Liver (tissue), 3 donors: ENCODE data around the gene CUBN.

Experiments
- RAD21 ChIP-seq, 2 donors: IDR thresholded peaks; 2 replicates each; pipeline ENCODE4 v1.6.1; 2016; ENCODE audit warnings: antibody characterized with exemption in 2 of 2, mild to moderate bottlenecking in 2 of 2
- REST ChIP-seq: IDR thresholded peaks from 2 replicates; pipeline ENCODE4 v1.6.1; 2016; ENCODE audit warnings: antibody characterized with exemption, mild to moderate bottlenecking
- SP1 ChIP-seq: IDR thresholded peaks from 2 replicates; pipeline ENCODE4 v1.6.1; 2018; ENCODE audit warnings: antibody characterized with exemption, mild to moderate bottlenecking
- YY1 ChIP-seq: IDR thresholded peaks from 2 replicates; pipeline ENCODE4 v1.6.1; 2016; ENCODE audit warnings: antibody characterized with exemption, mild to moderate bottlenecking
- TF ChIP-seq, protein P1 (sequence below): fragments of 150-350 bp; IDR thresholded peaks from 2 replicates; pipeline ENCODE4 v1.5.1; 2017; ENCODE audit warnings: improper control_type of control experiment, low read depth, low read length; ENCODE audit not compliant: missing input control
- TF ChIP-seq, protein P2 (sequence below): IDR thresholded peaks from 2 replicates; pipeline ENCODE4 v1.6.1; 2016; ENCODE audit warnings: antibody characterized with exemption
- donor health status: healthy.
- donor health status: healthy.

DNA sequence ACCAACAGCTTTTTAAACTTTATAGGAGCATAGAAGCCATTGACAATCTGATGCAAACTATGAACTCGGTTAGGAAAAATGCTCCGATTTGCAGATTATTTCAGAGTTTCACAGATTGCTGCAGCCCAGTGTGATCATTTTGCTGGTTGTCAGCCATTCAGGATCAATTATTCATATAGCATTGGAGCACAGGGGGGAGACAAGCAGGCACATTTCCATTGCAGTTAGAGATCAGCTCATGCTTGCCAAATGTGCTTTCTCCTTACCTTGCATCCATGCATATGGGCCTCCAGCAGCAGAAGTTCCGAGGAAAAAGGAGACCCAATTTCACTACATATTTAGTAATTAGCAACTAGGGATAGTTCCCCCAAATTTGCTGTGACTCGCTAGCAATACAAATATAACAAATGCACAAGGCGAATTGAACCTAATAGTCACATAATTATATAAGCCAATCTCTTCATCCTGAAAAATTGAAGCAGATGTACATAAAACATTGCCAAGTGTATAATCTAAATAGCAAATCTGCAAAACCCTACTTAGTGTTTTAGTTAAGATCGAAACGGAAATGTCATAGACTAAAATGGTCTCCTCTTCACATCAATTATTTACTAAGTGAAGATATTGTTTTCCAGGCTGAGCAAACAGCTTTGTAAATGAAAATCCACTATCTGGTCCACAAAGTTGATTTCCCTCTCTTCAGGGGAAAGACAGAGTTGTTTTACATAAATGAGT is 262.9 kb downstream of the CUBN start:
- TF ChIP-seq, protein P1, sequence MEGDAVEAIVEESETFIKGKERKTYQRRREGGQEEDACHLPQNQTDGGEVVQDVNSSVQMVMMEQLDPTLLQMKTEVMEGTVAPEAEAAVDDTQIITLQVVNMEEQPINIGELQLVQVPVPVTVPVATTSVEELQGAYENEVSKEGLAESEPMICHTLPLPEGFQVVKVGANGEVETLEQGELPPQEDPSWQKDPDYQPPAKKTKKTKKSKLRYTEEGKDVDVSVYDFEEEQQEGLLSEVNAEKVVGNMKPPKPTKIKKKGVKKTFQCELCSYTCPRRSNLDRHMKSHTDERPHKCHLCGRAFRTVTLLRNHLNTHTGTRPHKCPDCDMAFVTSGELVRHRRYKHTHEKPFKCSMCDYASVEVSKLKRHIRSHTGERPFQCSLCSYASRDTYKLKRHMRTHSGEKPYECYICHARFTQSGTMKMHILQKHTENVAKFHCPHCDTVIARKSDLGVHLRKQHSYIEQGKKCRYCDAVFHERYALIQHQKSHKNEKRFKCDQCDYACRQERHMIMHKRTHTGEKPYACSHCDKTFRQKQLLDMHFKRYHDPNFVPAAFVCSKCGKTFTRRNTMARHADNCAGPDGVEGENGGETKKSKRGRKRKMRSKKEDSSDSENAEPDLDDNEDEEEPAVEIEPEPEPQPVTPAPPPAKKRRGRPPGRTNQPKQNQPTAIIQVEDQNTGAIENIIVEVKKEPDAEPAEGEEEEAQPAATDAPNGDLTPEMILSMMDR: no peak
- no peak for TF ChIP-seq SP1
- no peak for TF ChIP-seq RAD21 (IDR thresholded peaks at IDR 0.05)
- no peak for TF ChIP-seq REST
- TF ChIP-seq, protein P2, sequence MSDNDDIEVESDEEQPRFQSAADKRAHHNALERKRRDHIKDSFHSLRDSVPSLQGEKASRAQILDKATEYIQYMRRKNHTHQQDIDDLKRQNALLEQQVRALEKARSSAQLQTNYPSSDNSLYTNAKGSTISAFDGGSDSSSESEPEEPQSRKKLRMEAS: no peak
- no peak for TF ChIP-seq YY1
